Measurements from ENCODE around the gene LRRC7.

Gene LRRC7

DNA sequence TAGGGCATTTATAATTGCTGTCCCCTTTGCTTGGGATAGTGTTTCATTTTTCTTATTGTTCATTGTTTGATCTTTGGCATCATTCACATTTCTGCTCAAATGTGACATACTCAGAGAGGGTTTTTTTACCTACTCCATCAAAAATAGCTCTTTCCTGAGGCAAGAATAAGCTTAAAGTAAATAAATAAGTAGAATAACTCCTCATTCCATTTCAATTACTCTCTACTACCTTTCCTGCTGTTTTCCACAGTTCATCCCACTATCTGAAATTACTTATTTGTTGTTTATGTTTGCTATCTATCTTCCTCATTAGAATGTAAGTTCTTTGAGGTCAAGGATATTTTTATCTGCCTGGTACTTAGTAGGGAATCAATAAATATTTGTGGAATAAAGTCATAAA is 517.8 kb downstream of the LRRC7 start:
- no peak overlapping the region for H3K4me3 ChIP-seq (ENCODE audit: low read length)
- H3K27ac ChIP-seq (ENCODE audit: low read length), result no peak overlapping the region
- H3K4me1 ChIP-seq (ENCODE audit: low read length), result no peaks in the 10 kb centered on the region
- no peaks in the 10 kb centered on the region for H4K20me1 ChIP-seq (ENCODE audit: insufficient read depth, low read length)
- DNase-seq, result no peak
- no peak overlapping the region for H3K9ac ChIP-seq (ENCODE audit: low read length)
- no peaks in the 10 kb centered on the region for H3K36me3 ChIP-seq (replicated peaks; ENCODE audit: insufficient read depth, low read length)
- H3K9me3 ChIP-seq (replicated peaks; ENCODE audit: insufficient read depth, low read length), result no peaks in the 10 kb centered on the region
- no peaks in the 10 kb centered on the region for H3F3A ChIP-seq (ENCODE audit: insufficient read depth, low read length)
- TF ChIP-seq EZH2 (optimal IDR thresholded peaks at IDR 0.05; ENCODE audit: low read depth, low read length), result no peak
- TF ChIP-seq, protein P1, sequence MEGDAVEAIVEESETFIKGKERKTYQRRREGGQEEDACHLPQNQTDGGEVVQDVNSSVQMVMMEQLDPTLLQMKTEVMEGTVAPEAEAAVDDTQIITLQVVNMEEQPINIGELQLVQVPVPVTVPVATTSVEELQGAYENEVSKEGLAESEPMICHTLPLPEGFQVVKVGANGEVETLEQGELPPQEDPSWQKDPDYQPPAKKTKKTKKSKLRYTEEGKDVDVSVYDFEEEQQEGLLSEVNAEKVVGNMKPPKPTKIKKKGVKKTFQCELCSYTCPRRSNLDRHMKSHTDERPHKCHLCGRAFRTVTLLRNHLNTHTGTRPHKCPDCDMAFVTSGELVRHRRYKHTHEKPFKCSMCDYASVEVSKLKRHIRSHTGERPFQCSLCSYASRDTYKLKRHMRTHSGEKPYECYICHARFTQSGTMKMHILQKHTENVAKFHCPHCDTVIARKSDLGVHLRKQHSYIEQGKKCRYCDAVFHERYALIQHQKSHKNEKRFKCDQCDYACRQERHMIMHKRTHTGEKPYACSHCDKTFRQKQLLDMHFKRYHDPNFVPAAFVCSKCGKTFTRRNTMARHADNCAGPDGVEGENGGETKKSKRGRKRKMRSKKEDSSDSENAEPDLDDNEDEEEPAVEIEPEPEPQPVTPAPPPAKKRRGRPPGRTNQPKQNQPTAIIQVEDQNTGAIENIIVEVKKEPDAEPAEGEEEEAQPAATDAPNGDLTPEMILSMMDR (IDR thresholded peaks at IDR 0.05; ENCODE audit: low read length), result no peak
- no peak for TF ChIP-seq EZH2phosphoT487 (IDR thresholded peaks at IDR 0.05; ENCODE audit: low read length)
- H3K9me2 ChIP-seq (replicated peaks; ENCODE audit: insufficient read depth, low read length), result no peaks in the 10 kb centered on the region
- no peak overlapping the region for H2AFZ ChIP-seq (ENCODE audit: low read length)
- no peak overlapping the region for H3K4me2 ChIP-seq (ENCODE audit: low read depth, low read length)
- no peaks in the 10 kb centered on the region for H3K79me2 ChIP-seq (ENCODE audit: low read length)
- no peaks in the 10 kb centered on the region for H3K27me3 ChIP-seq (replicated peaks; ENCODE audit: insufficient read depth, low read length)

DNA sequence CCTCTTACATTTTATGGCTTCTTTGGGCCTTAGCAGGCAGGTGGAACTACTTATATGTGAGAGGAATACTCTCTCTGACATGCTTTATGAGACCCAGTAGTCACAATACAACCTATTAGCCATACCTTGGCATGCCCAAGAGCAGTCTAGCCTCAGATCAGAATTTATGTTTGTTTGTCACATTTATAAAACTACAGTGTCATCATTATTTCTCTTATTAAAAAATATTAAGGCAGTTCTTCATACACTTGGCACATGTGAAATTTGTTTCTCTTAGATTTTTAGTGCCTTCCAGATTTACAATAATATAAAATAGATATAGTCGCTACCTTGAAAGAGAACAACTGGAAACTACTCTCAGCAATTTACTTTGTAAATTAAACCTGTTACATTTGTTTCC is 519.2 kb downstream of the LRRC7 start:
- no peak overlapping the region for H3K9ac ChIP-seq (ENCODE audit: low read length)
- no peak overlapping the region for H2AFZ ChIP-seq (ENCODE audit: low read length)
- H3K36me3 ChIP-seq (replicated peaks; ENCODE audit: insufficient read depth, low read length), result no peaks in the 10 kb centered on the region
- H3K4me3 ChIP-seq (ENCODE audit: low read length), result no peak overlapping the region
- no peaks in the 10 kb centered on the region for H4K20me1 ChIP-seq (ENCODE audit: insufficient read depth, low read length)
- H3K9me3 ChIP-seq (replicated peaks; ENCODE audit: insufficient read depth, low read length), result no peaks in the 10 kb centered on the region
- no peak overlapping the region for H3K4me2 ChIP-seq (ENCODE audit: low read depth, low read length)
- TF ChIP-seq EZH2 (optimal IDR thresholded peaks at IDR 0.05; ENCODE audit: low read depth, low read length), result no peak
- TF ChIP-seq EZH2phosphoT487 (IDR thresholded peaks at IDR 0.05; ENCODE audit: low read length), result no peak
- TF ChIP-seq, protein P1 (IDR thresholded peaks at IDR 0.05; ENCODE audit: low read length), result no peak
- no peaks in the 10 kb centered on the region for H3K27me3 ChIP-seq (replicated peaks; ENCODE audit: insufficient read depth, low read length)
- H3K27ac ChIP-seq (ENCODE audit: low read length), result no peak overlapping the region
- H3K9me2 ChIP-seq (replicated peaks; ENCODE audit: insufficient read depth, low read length), result no peaks in the 10 kb centered on the region
- DNase-seq, result no peak
- H3K4me1 ChIP-seq (ENCODE audit: low read length), result no peaks in the 10 kb centered on the region
- no peaks in the 10 kb centered on the region for H3K79me2 ChIP-seq (ENCODE audit: low read length)
- no peaks in the 10 kb centered on the region for H3F3A ChIP-seq (ENCODE audit: insufficient read depth, low read length)

DNA sequence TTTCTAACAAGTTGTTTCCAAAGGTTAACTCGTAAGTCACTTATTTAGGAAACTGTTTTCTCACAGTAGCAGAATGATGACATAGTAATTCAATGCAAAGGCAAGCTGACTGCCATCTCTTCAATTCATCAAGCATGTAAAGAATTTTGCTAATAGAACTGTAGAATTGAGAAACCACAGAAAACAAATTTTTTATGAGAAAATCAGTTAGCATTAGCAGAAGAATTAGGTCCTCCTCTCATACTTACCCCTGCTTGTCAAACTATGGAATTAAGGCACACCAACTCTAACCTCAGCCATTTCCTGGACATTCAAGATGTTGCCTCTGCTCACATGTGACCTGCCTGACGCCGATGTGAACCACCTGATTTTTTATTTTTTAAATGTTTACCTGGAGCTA is 522.4 kb downstream of the LRRC7 start:
- no peaks in the 10 kb centered on the region for H4K20me1 ChIP-seq (ENCODE audit: insufficient read depth, low read length)
- no peaks in the 10 kb centered on the region for H3F3A ChIP-seq (ENCODE audit: insufficient read depth, low read length)
- no peaks in the 10 kb centered on the region for H3K9me2 ChIP-seq (replicated peaks; ENCODE audit: insufficient read depth, low read length)
- no peak for DNase-seq
- H3K4me3 ChIP-seq (ENCODE audit: low read length), result no peak overlapping the region
- TF ChIP-seq EZH2phosphoT487 (IDR thresholded peaks at IDR 0.05; ENCODE audit: low read length), result no peak
- TF ChIP-seq EZH2 (optimal IDR thresholded peaks at IDR 0.05; ENCODE audit: low read depth, low read length), result no peak
- TF ChIP-seq, protein P1 (IDR thresholded peaks at IDR 0.05; ENCODE audit: low read length), result no peak
- H2AFZ ChIP-seq (ENCODE audit: low read length), result no peak overlapping the region
- H3K36me3 ChIP-seq (replicated peaks; ENCODE audit: insufficient read depth, low read length), result no peaks in the 10 kb centered on the region
- H3K79me2 ChIP-seq (ENCODE audit: low read length), result no peaks in the 10 kb centered on the region
- H3K4me2 ChIP-seq (ENCODE audit: low read depth, low read length), result no peak overlapping the region
- H3K9me3 ChIP-seq (replicated peaks; ENCODE audit: insufficient read depth, low read length), result no peaks in the 10 kb centered on the region
- no peaks in the 10 kb centered on the region for H3K4me1 ChIP-seq (ENCODE audit: low read length)
- no peaks in the 10 kb centered on the region for H3K27me3 ChIP-seq (replicated peaks; ENCODE audit: insufficient read depth, low read length)
- H3K27ac ChIP-seq (ENCODE audit: low read length), result no peak overlapping the region
- no peak overlapping the region for H3K9ac ChIP-seq (ENCODE audit: low read length)
